PC-3 (cell line): ENCODE data around the gene KRTAP5-11.

Experiments
- EZH2 ChIP-seq: fragments of 300-600 bp; sonication (generic); IDR thresholded peaks from one replicate; pipeline ENCODE4 v1.6.1; 2017; ENCODE audit warnings: antibody characterized with exemption, mild to moderate bottlenecking, low read length; ENCODE audit not compliant: unreplicated experiment
- TF ChIP-seq, protein P1 (sequence below): fragments of 300-600 bp; sonication (generic); conservative IDR thresholded peaks from 2 replicates; pipeline ENCODE4 v1.5.1; 2017; ENCODE audit warnings: antibody characterized with exemption, low read depth, mild to moderate bottlenecking, low read length

DNA sequence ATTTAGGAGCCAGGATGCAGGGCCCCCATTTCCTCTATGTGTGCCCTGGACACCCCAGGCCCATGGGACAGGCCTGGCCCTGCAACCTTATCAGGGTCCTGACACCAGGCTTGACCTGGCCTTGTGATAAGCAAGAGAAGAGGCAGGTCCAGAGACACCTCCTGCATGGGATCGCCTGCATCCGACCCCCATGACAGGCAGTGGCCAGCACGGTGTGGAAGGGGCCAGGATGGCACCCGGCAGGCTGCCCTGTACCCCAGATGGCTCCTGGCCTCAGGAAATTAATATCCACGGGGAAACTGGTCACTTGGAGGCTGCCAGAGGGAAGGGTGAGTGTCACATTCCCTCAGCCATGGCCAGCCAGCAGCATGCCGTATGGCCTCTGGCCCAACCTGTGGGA, 27.7 kb downstream of the KRTAP5-11 start:
- TF ChIP-seq, protein P1, sequence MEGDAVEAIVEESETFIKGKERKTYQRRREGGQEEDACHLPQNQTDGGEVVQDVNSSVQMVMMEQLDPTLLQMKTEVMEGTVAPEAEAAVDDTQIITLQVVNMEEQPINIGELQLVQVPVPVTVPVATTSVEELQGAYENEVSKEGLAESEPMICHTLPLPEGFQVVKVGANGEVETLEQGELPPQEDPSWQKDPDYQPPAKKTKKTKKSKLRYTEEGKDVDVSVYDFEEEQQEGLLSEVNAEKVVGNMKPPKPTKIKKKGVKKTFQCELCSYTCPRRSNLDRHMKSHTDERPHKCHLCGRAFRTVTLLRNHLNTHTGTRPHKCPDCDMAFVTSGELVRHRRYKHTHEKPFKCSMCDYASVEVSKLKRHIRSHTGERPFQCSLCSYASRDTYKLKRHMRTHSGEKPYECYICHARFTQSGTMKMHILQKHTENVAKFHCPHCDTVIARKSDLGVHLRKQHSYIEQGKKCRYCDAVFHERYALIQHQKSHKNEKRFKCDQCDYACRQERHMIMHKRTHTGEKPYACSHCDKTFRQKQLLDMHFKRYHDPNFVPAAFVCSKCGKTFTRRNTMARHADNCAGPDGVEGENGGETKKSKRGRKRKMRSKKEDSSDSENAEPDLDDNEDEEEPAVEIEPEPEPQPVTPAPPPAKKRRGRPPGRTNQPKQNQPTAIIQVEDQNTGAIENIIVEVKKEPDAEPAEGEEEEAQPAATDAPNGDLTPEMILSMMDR = no peak
- TF ChIP-seq EZH2 = no peak
